ENCODE results near the gene TBC1D22A. TPM values are rescaled to one million over a fixed set of nuclear protein-coding genes. Genes with fewer than 3 reads are reported as not detected.

Gene TBC1D22A
- total and polyA plus RNA-seq, 10 of the 15 experiments (the other 5 are each of a cell fraction or from before 2014, with no cell fraction given), result 0.63 to 44.7 (median 27.4) TPM

DNA sequence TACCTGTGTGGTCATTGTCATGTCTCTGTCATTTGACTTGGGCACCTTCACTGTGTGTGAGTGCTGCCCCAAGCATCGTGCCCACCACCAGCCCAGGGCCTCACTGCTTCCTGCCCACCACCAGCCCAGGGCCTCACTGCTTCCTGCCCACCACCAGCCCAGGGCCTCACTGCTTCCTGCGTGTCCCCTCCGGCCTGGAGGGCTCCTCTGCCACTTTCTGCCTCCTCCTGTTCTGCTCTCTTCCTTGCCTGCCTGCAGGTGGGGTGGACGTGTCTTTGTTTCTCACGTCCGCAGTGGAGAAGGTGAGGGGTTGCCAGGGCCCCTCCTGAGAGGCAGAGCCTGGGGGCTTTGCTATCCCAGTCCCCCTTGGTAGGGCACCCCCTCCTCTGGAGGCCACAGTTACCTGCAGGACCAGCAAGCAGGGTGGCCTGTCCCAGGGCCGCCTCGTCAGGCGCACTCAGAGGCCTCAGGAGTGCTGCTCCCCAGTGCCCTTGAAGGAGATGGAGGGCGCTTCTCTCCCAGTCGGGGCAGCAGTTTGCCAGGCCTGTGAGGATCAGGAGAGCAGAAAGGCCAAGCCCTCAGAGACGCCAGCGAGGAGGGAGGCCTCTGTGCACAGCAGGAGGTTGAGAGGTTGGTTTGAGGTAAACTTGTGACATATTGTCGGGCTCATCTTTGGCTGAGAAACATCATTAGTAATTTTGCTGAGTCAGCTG is 290.7 kb downstream of the TBC1D22A start:
- Histone ChIP-seq H3K4me2 (ENCODE audit: control insufficient read depth, insufficient read depth) (no peak overlapping the region), H4K20me1 (ENCODE audit: control insufficient read depth, insufficient read depth) (no peaks in the 10 kb centered on the region), H3K9me3 (replicated peaks; ENCODE audit: control insufficient read depth, insufficient read depth, low read length) (no peaks in the 10 kb centered on the region; the same call in 2 of the 3 replicates), H3K27me3 (replicated peaks in 1 of 2; ENCODE audit: control insufficient read depth in 2 of 2, insufficient read depth in 2 of 2, low read length in 1 of 2) (no peaks in the 10 kb centered on the region), H3K36me3 (ENCODE audit: control insufficient read depth in 2 of 2, insufficient read depth in 2 of 2, low read length in 1 of 2) (peaks cover 3 to 9% of the 10 kb centered on the region in 2 experiments; a peak in 3 of 4 replicates), H3K4me3 (no peak overlapping the region), H3K9ac (ENCODE audit: control insufficient read depth, insufficient read depth, low read length) (no peak overlapping the region), H2AFZ (ENCODE audit: control insufficient read depth, low read depth, low read length) (no peak overlapping the region), H3K4me1 (ENCODE audit: control insufficient read depth, insufficient read depth, low read length) (peaks cover 16% of the 10 kb centered on the region), H3K79me2 (ENCODE audit: control insufficient read depth, insufficient read depth, low read length) (no peaks in the 10 kb centered on the region), H3K27ac (ENCODE audit: control insufficient read depth, insufficient read depth) (no peak overlapping the region)
- FAIRE-seq (no peak), DNase-seq (ENCODE audit: low read depth, low spot score) (no peak), ATAC-seq (no peak)
- ChIA-PET POLR2A (no interaction called here), SMC1A (ENCODE audit: uncharacterized antibody, unreplicated experiment) (no interaction called here), CTCF (no interaction called here), RAD21 (ENCODE audit: unreplicated experiment) (no interaction called here)
- 96% methylated on average over 14 of the region's 14 CpGs for WGBS (ENCODE audit: insufficient coverage, insufficient replicate concordance, low lambda C conversion rate, missing lambda C conversion rate)
- in situ Hi-C loops (cut with MboI), result no loop called here
- intact Hi-C loops (cut with micrococcal nuclease; ENCODE audit: unreplicated experiment), result no loop called here
- TF ChIP-seq NRF1 (conservative IDR thresholded peaks at IDR 0.05; ENCODE audit: low read depth, low read length) (no peak), BCLAF1 (IDR thresholded peaks at IDR 0.05) (no peak), ZNF384 (IDR thresholded peaks at IDR 0.05; ENCODE audit: borderline replicate concordance, low read depth, low read length) (no peak), SUZ12 (IDR thresholded peaks at IDR 0.05; ENCODE audit: unreplicated experiment) (no peak), JUNB (IDR thresholded peaks at IDR 0.05) (no peak), ETV6 (conservative IDR thresholded peaks at IDR 0.05 in 1 of 2, IDR thresholded peaks at IDR 0.05 in 1 of 2; ENCODE audit: borderline replicate concordance in 1 of 2, low read depth in 1 of 2) (no peak), SREBF2 (IDR thresholded peaks at IDR 0.05; ENCODE audit: low read length) (no peak), HCFC1 (IDR thresholded peaks at IDR 0.05; ENCODE audit: low read length) (no peak), HSF1 (IDR thresholded peaks at IDR 0.05; ENCODE audit: low read depth, low read length) (no peak), POLR2AphosphoS2 (IDR thresholded peaks at IDR 0.05; ENCODE audit: low read depth, low read length) (no peak), SKIL (IDR thresholded peaks at IDR 0.05; ENCODE audit: low read depth, poor library complexity, severe bottlenecking) (no peak), ZNF217 (IDR thresholded peaks at IDR 0.05) (no peak)
- BruUV-seq (replicated peaks), result no TSS peak

Data from GM12878 (cell line).